Endothelial cell of hepatic sinusoid (primary cell): ENCODE results near the gene NXT1.

Source experiments
- in situ Hi-C: cut with HindIII; loops from 2 replicates; pipeline ENCODE4 v1.10.0; 2017; ENCODE audit warnings: low sequenced_read_pairs

NXT1 gene

DNA sequence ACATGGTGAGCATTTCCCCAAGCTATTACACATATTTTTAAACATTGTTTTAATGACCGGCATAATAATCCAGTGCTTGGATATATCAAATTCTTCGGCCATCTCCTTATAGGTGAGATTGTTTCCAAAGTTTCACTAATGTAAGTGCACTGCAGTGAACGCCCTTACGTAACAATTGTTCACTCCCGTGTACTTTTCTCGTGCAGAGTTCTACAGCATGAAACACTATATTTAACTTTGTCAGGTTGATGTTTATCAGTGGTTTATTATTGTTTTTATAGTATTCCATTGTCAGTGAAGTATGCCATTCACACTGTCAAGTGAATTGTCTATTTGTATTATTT is 7.9 kb downstream of the NXT1 start:
- in situ Hi-C loops = no loop called here

DNA sequence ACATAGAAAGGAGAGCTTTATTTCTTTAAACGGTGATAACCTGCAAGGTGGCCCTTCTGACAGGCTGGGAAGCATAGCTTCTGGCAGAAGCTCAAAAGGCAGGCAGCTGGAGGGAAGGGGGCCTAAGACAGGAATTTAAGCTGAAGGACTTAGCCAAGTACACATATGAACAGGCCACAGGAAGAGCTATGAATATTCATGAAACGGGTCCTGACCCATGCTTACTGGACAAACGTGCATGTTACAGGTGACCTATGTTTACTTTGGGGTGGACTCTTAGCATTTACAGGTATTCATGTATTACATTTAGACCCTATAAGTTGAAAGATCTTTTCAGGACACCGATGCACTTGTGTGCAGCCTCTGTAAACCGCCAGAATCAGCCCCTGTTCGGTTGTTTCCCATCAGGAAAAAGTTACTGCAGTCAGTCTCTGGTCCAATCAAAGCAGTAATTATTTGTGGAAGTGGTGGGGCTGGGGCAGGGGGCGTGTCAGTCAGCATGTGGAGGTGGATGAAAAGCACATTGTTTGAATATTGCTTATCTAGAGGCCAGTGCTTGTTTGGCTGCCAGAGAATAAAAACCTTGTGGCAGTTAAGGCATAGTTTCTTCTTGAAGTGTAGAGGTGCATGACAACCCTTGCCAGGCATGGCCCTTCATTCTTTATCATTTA is 8.5 kb downstream of the NXT1 start:
- in situ Hi-C loops = no loop called here

DNA sequence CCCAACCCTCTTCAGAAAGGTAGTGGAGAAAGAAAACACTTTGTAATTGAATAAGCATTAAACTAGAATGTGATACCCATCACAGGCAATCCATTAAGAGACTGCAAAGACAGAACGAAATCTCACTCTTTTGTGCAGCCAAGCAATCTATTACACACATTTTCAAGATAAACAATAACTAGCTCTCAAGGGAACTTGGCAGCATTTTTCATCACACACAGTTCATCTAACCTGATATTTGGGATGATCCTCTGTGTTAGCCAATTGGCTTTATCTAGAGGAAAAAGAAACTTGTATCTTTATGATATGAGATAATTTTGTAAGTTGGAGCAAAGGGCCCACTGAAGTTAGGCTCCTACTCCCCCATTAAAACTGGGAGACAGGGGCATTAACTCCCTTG is 9.9 kb downstream of the NXT1 start:
- in situ Hi-C loops = no loop called here

DNA sequence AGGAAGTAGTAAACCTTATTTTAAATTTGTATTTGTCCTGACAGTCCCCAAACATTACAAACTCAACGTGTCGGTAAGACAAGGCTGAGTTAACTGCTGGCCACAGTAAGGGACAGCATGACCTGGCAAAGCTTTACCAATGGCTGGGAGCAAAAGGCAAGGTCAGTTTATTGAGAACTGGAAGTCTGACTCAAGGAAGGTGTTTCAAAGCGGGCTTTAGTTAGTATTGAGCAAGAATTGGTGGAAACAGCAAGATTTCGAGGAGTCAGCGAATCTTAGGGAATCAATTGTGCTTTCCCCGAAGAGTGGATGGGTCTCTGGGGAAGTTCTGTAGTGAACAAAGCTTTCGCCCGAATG is 10.5 kb downstream of the NXT1 start:
- in situ Hi-C loops = no loop called here

DNA sequence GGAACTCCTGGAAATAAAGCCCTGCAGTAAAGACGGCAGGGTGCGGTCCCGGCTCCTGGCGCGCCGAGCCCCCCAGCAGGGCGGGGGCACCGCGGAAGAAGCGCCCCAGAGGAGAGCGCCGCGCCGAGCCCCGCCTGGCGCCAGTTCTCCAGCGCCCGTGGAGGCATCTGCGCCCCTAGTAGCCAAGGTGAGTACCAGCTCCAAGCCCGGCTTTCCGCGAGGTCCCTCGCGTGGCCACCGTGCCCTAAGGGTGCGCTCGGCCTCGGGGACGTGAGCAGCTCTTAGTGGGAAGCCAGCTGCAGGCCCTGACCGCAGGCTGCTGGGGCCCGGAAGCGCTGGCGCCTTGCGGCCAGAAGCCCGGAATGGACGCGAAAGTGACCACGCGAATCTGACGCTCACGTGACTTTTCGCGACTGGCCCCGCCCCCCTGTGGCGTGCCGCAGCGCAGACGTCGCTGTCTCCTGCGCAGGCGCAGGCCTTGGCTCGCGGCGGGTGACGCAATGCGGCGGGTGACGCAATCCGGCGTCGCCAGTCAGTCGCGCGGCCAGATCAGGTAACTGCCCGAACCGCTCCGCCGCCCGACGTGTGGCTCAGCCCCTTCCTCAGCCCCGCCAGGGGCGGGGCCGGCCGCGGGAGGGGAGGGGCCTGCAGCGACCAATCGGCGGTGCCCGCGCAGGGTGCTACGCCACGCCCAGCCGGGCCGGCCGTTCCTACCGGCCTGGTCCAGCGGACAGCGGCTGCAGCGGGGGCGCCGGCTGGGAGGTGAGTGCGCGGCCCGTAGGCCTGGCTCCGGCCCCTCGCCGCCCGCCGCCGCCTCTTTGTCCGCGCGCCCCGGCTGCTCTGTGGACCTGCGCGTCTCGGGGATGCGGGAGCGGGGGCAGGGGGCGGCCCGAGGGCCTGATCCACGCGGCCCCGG is 11.1 kb downstream of the NXT1 start, which contains the start of gene GZF1:
Gene GZF1, plus strand, starts transcription at position 707 of the 916 bp plus-strand sequence. CDS start 2,202 bp downstream, outside the sequence.
- in situ Hi-C loops = no loop called here

DNA sequence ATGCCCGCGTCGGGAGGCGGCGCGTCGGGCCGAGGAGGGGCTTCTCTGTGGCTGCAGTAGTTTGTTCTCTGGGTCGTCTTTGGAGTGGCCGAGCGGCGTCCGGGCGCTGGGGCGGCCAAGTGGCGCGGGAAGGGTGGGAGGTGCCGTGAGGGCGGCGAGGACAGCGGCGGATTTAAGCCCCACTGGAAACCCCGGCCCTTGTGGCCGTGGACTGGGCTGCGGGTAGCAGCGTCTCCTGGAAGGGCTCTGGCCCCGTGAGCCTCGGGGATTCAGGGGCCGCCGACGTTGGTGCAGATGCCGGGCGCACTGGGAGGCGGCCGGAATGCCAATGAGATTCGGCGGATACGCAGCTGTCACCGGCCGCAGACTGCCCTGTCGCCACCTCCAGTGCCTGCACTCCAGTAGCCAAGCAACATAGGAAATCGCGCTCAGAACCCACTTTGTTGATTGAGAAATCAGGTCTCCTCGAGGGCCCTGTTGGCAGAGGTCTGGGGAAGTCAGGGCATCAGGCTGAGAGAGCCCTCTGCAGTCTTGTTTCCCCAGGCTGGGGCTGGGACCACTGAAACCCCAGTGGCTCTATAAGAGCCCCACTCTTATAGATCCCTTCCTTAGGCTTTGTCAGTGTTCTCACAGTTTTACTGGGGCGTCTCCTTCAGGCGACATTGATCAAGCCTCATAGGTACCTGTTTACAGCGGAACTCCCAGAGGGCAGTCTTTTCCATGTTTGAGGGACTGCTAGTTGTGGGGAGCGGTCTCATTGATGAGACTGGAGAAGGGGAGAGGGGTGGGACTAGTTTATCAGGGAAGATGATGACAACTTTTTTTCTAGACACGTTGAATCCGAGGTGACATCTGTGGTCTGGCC is 12.0 kb downstream of the NXT1 start:
- in situ Hi-C loops = no loop called here

DNA sequence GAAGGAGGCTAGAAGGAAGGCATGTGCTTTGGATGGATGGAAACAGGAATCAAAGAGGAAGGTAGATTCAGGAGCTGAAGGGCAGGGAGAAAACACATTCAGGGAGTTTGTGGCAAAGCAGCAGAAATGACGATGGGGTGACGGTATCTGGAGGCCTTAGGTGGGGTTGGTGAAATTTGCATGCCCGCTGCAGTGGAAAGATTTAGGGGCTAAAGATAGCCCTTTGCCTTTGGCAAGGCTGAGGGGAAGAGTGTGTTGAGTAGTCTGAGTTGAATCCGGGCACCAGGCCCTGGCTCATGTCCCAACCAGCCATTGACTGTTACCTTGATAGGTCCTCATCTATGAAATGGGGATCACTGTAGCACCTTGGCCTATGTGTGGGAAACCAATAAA is 12.7 kb downstream of the NXT1 start:
- in situ Hi-C loops = no loop called here

DNA sequence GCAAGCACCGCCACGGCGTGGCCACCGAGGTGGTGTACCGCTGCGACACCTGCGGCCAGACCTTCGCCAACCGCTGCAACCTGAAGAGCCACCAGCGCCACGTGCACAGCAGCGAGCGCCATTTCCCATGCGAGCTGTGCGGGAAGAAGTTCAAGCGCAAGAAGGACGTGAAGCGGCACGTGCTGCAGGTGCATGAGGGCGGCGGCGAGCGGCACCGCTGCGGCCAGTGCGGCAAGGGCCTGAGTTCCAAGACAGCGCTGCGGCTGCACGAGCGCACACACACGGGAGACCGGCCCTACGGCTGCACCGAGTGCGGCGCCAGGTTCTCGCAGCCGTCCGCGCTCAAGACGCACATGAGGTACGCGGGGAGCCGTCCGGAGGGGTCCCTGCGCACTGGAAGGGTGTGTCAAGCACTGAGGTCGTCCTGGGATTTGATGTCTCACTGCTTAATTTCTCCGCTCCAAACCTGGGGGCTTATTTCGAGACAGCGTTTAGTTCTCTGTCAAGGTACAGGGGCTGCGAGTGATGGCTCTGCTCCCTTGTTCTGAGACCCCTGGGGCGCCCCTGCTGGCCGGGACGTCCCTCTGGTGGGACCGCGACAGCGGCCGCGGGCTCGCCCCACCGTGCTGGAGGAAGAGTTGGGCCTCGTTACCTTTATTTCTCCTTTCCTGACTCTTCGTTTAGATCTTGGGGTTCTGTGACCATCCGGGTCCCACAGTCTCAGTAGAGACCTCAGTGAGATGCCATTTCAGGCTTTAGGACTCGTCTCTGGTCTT is 15.0 kb downstream of the NXT1 start:
- in situ Hi-C loops = no loop called here

DNA sequence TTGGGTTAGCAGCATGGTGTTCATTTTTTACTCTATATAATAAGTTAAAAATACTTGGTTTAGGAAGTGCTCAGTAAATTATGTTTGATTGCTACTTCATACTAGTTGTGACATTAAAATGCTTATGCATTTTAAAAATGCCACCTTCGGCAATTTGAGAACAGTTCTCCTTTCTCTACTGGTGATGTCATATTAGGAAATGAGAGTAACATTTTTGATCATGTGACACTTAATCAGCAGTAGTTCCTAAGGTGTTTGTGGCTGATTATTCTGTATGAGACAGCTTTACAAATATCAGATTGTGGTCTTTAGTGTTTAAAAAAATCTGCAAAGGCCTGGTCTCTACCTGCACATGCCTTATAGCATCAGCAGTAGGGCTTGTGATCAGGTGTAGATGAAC is 15.8 kb downstream of the NXT1 start:
- in situ Hi-C loops = no loop called here

DNA sequence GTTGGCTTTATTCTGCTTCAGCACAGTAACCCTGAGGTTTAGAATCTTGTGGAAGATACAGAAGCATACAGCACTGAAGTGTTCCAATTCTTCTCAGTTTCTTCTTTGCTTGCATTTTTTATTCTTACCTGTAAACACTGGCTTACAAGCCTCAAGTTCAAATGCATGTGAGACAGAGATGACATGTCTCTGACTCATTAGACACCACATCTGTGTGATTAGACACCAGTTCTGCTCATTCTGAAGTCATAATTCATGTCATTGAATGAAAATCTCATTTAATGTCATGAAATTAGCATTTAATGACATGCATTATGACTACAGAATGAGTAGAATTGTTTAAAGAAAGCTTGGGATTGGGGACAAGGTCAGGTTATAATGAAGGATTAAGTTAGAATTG is 17.2 kb downstream of the NXT1 start:
- in situ Hi-C loops = no loop called here

DNA sequence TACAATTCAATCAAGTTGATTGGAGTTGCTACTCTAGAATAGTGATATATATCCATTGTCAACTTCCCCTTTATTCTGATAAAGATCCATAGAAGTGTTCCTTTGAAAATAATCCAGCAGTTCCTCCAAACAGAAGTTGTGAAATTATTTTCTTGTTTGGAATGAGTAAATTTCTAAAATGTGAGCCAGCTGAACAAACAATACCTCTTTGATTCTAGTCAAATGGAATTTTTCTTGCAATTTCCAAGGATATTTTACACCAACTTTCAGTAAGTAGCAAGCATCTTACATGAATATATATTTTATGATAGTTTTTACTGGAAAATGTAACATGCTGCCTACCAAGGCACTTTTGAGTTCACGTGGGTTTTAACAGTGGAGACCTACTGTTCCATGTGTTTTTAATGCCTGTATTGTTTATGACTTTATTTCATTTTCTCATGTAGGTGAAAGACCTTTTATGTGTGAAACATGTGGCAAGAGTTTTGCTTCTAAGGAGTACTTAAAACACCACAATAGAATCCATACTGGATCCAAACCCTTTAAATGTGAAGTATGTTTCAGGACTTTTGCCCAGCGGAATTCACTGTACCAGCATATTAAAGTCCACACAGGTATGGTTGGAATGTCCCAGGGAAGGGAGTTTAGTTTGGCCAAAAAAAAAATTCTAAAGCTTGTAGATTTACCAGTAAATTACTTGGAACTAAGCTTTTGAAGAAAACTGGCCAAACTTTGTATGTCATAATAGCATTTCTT is 17.9 kb downstream of the NXT1 start:
- in situ Hi-C loops = no loop called here

DNA sequence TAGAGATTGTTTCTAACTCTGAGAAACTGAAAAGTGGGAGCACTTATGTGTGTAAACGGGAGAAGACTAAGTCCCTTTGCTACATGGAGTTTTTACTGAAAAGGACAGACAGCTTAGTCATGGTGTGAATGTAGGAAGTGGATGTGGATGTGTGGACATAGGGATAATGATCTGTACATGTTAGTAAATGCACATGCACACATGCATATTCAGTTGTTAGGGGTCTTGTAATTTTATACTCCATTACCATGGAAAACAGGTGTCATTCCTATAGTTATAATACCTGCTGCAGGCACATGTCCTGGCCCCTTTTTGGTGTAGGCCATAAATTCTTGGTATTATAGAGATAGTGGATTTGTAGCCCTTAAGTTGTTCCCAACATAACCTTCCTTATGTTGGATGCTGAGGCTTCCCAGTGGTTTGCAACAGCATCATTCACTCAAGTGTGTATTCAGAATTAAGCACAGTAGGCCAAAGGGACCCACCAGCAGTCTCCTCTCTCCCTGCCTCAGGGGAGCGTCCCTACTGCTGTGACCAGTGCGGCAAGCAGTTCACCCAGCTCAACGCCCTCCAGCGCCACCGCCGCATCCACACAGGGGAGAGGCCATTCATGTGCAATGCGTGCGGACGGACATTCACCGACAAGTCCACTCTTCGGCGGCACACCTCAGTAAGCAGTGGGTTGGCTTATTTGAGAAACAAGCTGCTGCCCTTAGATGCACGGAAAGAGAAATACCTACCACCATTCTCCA is 18.7 kb downstream of the NXT1 start:
- in situ Hi-C loops = no loop called here

DNA sequence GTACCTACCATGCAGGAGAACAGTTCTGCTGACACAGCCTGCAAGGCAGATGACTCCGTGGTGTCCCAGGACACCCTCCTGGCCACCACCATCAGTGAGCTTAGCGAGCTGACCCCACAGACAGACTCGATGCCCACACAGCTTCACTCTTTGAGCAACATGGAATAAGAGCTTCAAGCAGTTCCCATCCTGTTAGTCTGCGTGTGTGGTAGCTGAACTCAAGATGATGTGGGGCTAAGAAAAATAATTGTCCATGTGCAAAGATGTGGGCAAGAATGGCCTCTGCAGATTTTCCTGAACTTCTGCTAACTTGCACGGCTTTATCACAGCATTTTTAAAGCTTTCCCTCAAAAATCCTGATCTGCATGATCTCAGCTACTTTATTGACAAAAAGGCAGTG is 19.7 kb downstream of the NXT1 start:
- in situ Hi-C loops = loop anchor here (5.0 kb wide), 1 partner anchor 47 kb away; no protein-coding TSS in a partner anchor

DNA sequence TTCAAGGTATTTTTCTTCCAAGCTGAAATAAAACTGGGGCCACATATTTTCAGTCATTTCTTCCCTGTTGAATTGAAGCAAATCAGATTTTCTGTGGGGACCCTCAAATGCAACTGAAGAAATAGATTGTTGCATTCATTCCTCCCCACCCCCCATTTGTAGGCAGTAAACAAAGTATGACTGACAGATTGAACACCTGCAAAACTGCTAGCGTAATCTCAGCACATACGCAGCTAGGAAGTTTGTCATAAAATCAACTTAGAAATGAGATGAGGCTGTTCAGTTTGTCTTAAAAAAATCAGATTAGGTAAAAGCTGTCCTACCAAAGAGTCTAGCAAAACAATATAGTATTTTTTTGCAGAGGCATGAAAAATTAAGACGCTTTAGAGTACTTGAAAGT is 20.3 kb downstream of the NXT1 start:
- in situ Hi-C loops = loop anchor here (5.0 kb wide), 1 partner anchor 46 kb away; no protein-coding TSS in a partner anchor

DNA sequence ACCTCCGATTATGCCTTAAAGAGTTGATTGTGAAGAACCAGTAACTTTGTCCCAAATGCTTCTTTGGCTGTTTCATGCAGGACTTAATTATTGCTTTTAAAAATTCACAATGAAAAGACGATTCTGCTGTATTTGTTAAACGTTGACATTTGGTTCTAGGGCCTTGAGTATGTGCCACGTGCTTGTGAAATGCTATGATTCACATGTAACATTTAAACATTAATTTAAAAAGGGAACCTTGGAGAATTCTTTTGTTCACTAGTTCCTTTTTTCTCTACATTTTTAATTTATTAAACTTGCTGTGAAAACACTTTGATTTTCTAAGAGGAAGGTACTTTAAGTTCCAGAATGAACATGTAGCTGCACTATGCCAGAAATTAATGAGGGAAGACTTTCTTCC is 20.9 kb downstream of the NXT1 start:
- in situ Hi-C loops = loop anchor here (5.0 kb wide), 1 partner anchor 46 kb away; no protein-coding TSS in a partner anchor

DNA sequence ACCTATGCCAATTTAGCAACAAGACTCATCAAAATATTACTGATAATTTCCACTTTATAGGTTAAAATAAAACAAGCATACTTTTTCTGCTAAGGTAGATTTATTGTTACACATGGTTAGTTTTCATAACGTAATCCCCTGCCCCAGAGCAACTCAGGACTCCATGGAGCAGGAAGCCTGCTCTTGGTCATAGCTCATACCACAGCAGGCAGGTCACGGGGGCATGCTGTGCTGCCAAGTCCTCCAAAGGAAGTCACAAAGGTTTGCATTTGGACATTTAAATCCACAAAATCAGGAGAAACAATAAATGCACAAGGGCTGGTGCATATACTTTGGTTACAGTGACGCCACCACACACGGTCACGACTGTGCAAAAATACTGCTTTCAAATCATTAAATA is 23.9 kb downstream of the NXT1 start:
- in situ Hi-C loops = loop anchor here (5.0 kb wide), 1 partner anchor 43 kb away; no protein-coding TSS in a partner anchor

DNA sequence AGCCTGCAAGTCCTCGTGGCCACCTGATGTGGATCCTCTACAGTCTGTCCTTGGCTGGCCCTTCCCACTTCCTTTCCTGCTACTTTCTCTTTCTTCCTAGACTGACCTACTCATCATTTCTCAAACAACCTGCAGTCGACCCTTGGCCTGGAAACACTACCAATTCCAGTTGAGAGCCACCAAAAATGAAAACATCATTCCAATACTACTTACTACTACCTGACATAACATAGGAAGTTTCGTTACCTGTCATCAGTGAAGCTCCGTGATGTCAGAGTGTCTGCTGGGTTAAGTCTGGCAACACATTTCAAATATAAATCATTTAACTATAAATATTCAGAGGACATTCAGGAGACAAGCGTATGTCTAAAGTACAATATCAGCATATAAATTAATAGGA is 25.2 kb downstream of the NXT1 start:
- in situ Hi-C loops = no loop called here

DNA sequence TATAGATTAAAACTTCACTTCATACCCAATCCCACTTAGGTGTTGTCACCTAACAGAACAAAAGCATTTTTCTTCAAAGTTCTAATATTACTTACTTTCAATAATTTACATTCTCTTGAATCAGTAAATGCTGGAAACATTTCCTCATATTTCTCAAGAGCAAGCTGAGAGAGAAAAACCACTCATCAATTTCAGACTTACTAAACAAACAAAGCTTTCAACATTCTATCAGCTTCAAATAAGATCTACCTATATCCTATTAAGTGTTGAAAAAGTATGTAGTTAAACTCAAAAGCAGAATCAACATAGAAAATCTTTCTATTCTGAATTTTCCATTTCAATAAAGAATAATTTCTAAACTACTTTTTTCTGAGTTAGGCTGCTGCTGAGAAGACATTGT is 29.2 kb downstream of the NXT1 start:
- in situ Hi-C loops = no loop called here

DNA sequence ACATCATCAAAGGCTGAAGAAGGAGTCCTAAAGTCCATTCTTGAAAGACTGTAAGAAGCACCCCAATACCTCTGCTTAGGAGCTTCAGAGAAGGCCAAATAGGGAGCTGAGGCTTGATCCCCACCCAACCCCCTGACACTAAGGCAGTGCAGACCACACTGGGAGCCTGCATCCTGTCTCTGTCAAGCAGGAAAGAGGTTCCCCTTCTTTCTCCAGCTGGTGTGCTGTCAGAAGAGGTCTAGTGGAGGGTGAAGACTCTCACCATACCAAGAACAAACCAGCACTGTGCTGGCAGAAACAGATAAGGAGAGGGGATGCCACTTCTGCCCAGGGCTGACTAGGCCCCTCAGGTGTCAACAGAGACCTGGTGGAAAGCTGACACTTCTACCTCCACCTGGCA is 31.3 kb downstream of the NXT1 start:
- in situ Hi-C loops = no loop called here
